ENCODE data around the gene KRR1.
"Not testable (repeated sequence)": the region's sequence is repeated elsewhere in the genome, so short reads cannot be mapped to it uniquely, and the experiment has no call there.

Gene KRR1

DNA sequence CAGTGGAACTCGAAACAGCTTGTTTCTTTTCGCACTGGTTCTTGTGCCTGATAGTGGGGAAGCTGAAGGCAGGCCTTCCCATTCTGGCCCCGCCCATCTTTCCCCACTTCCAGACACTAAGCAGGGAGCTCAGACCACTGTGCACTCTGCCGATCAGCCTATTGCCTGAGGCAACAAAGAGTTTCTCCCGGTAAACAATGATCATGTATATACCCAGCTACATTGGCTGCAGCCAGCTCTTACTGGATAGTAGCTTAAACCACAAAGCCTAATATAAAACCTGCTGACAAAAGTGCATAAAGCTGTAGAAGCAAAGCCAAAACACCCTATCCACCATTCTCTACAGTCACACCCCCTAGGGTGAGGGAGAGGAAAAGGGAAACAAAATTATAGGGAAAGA is 55.6 kb downstream of the KRR1 start:
- DNase-seq (ENCODE audit: extremely low read depth, low read depth) = no peak
- TF ChIP-seq, protein P1, sequence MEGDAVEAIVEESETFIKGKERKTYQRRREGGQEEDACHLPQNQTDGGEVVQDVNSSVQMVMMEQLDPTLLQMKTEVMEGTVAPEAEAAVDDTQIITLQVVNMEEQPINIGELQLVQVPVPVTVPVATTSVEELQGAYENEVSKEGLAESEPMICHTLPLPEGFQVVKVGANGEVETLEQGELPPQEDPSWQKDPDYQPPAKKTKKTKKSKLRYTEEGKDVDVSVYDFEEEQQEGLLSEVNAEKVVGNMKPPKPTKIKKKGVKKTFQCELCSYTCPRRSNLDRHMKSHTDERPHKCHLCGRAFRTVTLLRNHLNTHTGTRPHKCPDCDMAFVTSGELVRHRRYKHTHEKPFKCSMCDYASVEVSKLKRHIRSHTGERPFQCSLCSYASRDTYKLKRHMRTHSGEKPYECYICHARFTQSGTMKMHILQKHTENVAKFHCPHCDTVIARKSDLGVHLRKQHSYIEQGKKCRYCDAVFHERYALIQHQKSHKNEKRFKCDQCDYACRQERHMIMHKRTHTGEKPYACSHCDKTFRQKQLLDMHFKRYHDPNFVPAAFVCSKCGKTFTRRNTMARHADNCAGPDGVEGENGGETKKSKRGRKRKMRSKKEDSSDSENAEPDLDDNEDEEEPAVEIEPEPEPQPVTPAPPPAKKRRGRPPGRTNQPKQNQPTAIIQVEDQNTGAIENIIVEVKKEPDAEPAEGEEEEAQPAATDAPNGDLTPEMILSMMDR (IDR thresholded peaks at IDR 0.05; ENCODE audit: low read depth, low read length) = no peak

DNA sequence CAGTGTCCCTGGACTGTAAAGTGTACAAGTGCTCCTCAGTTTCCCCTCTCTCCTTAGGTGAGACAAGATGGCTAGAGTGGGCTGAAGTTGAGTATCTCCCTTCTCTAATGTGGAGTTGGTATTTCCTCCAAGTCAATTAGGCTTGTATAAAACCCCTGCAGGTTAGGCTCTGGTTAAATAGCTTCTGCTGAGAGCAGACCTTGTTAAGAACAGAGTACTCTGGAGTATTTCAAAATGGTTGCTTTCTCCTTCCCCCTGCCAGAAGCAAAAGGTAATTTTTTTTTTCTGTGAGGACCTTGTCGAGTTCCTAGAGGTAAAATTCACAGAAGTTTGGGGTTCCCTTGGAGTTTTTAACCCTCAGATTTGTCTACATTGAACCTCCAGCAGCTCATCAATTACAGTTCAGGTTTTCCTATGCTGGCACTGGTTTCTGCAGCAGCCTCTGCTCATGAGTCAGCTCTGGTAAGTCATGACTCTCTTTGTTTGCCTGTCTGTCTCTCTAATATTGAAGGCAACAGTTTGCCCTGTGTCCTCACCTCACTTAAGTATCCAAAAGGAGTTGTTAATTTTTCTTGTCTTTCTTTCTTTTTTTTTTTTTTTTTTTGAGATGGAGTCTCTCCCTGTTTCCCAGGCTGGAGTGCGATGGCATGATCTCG is 58.6 kb downstream of the KRR1 start:
- no peak for DNase-seq (ENCODE audit: extremely low read depth, low read depth)
- TF ChIP-seq, protein P1 (IDR thresholded peaks at IDR 0.05; ENCODE audit: low read depth, low read length) = no peak

DNA sequence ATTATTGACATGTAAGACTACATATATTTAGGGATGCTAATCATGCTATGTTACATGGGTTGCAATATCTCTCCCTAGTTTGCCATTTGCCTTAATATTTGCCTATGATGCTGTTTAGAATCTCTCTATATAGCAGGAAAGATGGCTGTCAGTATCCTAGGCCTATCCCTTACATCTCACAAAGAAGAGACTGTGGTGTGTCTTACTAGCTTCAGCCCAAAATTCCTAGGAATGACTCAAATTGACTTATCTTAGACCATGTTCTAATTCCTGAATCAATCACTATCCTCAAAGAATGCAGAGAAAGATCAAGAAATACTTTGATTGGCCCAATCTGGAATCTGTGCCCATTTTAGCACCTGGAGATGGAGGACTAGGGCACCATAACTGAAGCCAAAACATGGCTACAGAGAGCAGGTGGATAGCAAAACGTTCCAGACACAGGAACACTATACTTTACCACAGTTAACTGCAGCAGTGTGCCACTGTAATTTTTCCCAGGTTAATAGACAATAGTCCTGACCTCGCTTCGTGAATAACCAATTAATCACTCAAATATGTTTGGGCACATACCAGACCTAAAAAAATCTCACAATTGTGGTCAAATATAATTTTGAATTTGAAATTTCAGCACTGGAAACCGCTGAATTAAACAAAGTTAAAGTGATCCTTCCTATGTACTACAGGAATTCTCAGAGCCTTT is 63.6 kb downstream of the KRR1 start:
- DNase-seq (ENCODE audit: extremely low read depth, low read depth) = no peak
- TF ChIP-seq, protein P1 (IDR thresholded peaks at IDR 0.05; ENCODE audit: low read depth, low read length) = no peak

DNA sequence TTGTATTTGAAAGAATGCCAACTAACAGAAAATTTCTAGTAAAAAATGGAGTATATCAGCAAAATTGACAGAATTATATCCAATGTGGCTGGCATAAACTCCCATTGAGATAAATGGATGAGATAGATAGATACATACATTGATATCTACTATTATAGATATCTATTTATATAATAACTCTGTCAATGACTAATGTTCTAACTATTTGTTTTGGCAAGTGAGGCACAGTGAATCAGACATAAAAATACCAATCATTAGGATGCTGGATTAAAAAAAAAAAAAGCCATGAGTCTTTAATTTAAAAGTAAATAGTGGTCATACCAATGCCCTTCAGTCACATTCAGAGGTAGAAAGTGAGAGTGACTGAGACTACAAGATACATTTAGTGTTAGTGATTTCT is 64.6 kb downstream of the KRR1 start:
- TF ChIP-seq, protein P1 (IDR thresholded peaks at IDR 0.05; ENCODE audit: low read depth, low read length) = no peak
- no peak for DNase-seq (ENCODE audit: extremely low read depth, low read depth)

DNA sequence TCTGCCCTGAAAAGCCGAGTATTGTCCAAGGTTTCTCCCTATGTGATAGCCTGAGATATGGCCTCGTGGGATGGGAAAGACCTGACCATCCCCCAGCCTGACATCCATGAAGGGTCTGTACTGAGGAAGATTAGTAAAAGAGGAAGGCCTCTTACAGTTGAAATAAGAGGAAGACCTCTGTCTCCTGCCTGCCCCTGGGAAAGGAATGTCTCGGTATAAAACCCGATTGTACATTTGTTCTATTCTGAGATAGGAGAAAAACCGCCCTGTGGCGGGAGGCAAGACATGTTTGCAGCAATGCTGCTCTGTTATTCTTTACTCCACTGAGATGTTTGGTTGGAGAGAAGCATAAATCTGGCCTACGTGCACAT is 66.3 kb downstream of the KRR1 start:
- not testable (repeated sequence) for DNase-seq (ENCODE audit: extremely low read depth, low read depth)

DNA sequence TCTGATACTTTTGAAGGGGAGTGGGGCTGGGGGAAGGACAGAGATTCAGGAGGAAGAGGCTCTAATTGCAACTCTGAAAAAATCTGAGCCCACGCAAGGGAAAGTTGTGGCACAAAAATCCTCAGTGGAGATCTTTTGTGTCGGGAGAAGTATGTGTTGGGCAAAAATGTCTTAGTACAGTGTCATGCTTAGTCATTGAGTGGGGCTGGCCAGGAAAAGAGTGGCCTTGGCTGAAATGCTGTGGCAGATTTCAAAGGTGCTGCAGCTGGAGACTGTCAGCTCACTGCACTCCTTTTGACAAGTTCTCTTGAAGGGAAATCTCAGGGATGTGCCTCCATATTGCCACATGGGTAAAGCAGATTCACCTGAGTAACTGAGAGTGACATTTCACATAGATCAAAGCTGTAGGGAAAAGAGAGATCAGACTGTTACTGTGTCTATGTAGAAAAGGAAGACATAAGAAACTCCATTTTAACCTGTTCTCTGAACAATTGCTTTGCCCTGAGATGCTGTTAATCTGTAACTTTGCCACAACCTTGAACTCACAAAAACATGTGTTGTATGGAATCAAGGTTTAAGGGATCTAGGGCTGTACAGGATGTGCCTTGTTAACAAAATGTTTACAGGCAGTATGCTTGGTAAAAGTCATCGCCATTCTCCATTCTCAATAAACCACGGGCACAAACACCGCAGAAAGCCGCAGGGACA is 66.8 kb downstream of the KRR1 start:
- TF ChIP-seq, protein P1 (IDR thresholded peaks at IDR 0.05; ENCODE audit: low read depth, low read length) = no peak
- DNase-seq (ENCODE audit: extremely low read depth, low read depth) = no peak

DNA sequence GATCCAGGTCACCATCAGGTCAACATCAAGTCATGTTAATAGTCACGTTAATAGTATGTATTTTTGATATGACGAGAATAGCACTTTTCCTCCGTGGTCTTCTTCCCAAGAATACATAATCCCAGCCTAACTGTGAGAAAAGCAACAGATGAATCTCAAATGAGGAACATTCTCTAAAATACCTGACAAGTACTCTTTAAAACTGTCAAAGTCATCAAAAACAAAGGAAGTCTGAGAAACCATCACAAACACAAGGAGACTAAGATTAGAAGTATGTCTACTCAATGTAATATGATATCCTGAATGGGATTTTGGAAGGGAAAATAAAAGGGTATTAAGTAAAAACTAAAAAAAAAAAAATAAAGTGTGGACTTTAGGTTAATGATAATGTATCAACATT is 67.7 kb downstream of the KRR1 start:
- TF ChIP-seq, protein P1 (IDR thresholded peaks at IDR 0.05; ENCODE audit: low read depth, low read length) = no peak
- DNase-seq (ENCODE audit: extremely low read depth, low read depth) = no peak

DNA sequence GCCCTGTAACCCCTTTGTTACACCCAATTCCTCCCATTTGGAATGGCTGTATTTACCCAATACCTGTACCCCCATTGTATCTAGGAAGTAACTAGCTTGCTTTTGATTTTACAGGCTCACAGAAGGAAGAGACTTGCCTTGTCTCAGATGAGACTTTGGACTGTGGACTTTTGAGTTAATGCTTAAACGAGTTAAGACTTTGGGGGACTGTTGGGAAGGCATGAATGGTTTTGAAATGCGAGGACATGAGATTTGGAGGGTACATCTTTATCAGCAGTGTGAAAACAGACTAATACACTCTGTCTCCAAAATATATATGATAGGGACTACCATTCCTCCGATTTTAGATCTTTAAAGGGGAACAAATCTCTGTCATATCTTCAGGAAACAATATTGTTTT is 69.0 kb downstream of the KRR1 start:
- DNase-seq (ENCODE audit: extremely low read depth, low read depth) = not testable (repeated sequence)

DNA sequence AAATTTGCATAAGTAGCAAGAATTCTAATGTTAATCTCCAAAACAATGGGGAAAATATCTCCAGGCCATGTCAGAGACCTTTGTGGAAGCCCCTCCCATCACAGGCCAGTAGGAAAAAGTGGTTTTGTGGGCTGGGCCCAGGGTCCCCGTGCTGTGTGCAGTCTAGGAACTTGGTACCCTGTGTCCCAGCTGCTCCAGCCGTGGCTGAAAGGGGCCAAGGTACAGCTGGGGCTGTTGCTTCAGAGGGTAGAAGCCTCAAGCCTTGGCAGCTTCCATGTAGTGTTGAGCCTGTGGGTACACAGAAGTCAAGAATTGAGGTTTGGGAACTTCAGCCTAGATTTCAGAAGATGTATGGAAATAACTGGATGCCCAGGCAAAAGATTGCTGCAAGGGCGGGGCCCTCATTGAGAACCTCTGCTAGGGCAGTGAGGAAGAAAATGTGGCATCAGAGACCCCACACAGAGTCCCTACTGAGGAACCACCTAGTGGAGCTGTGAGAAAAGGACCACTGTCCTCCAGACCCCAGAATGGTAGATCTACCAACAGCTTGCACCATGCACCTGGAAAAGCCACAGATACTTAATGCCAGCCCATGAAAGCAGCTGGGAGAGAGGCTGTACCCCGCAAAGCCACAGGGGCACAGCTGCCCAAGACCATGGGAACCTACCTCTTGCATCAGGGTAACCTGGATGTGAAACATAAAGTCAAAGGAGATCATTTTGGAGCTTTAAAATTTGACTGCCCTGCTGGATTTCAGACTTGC is 69.5 kb downstream of the KRR1 start:
- DNase-seq (ENCODE audit: extremely low read depth, low read depth) = not testable (repeated sequence)

All from AG09319 (cell line).